ENCODE results near the gene SEC22C.

SEC22C gene

GRCh38 chr3:42514876-42515275, 66.9 kb downstream of the SEC22C start:
- Histone ChIP-seq H3K4me1 (ENCODE audit: control insufficient read depth, insufficient read depth, low read length) (no peaks in the 10 kb centered on the region), H3K4me3 (ENCODE audit: low read length) (no peak overlapping the region), H3K27ac (ENCODE audit: low read depth, low read length) (no peak overlapping the region), H3K27me3 (ENCODE audit: control insufficient read depth, insufficient read depth, low read length) (no peaks in the 10 kb centered on the region), H3K9ac (ENCODE audit: low read length) (no peak overlapping the region), H3K36me3 (ENCODE audit: control insufficient read depth, insufficient read depth, low read length) (no peaks in the 10 kb centered on the region)

DNA sequence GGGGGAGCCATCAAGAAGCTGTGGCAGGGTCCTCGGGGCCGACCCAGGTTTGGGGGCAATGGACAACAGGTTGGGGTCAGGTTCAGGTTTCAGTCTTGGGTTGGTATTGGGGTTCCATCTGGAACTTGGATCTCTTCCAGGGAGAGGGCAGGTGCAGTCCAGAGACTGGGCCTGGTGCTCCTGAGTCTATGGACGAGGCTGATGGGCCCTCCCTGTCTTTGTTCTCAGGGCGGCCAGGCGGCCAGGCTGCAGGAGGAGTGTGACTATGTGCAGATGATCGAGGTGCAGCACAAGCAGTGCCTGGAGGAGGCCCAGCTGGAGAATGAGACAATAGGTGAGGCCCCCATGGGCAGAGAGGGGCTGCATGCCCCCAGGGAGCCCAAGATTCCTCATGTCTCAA, 68.2 kb downstream of the SEC22C start:
- Histone ChIP-seq H3K4me1 (ENCODE audit: control insufficient read depth, insufficient read depth, low read length) (no peaks in the 10 kb centered on the region), H3K27me3 (ENCODE audit: control insufficient read depth, insufficient read depth, low read length) (no peaks in the 10 kb centered on the region), H3K4me3 (ENCODE audit: low read length) (no peak overlapping the region), H3K9ac (ENCODE audit: low read length) (no peak overlapping the region), H3K27ac (ENCODE audit: low read depth, low read length) (no peak overlapping the region), H3K36me3 (ENCODE audit: control insufficient read depth, insufficient read depth, low read length) (no peaks in the 10 kb centered on the region)

DNA sequence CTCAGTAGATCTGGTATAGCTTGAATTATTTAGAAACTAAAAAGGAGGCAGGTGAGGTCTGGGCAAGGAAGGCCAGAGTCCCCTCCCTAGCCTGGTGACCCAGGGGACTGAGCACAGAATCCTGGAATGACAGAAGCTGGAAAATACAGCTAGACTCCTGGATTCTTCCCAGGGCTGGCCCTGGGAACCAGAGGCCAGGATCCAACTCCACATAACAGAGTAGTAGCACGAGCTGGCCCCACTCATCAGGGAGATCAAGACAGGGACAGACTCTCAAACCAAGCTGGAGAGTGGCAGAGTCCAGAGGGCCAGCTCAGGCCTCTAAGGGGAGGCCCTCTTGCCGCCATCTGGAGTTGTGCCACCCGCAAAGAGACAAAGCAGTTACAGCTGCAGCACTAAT, 68.6 kb downstream of the SEC22C start:
- no peaks in the 10 kb centered on the region for H3K27me3 ChIP-seq (ENCODE audit: control insufficient read depth, insufficient read depth, low read length)
- H3K27ac ChIP-seq (ENCODE audit: low read depth, low read length) = no peak overlapping the region
- no peaks in the 10 kb centered on the region for H3K4me1 ChIP-seq (ENCODE audit: control insufficient read depth, insufficient read depth, low read length)
- no peak overlapping the region for H3K9ac ChIP-seq (ENCODE audit: low read length)
- H3K36me3 ChIP-seq (ENCODE audit: control insufficient read depth, insufficient read depth, low read length) = no peaks in the 10 kb centered on the region
- H3K4me3 ChIP-seq (ENCODE audit: low read length) = no peak overlapping the region

DNA sequence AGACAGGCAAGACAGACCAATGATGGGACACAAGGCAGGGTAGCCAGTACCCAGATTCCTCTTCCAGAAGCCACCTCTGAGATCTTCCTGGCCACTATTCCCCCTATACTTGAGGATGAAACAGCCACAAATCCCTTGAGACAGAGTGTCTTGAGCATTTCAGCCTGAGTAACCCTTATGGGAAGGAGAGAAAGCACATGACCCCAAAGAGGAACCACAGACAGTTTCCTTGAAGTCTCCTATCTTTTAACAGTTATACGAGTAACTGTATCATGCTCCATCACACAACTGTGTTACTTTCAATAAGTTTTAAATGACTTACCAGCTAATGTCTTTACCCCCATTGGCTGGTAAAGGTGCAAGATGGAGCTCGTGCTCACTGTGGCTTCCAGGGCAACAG, 70.0 kb downstream of the SEC22C start:
- Histone ChIP-seq H3K9ac (ENCODE audit: low read length) (no peak overlapping the region), H3K27me3 (ENCODE audit: control insufficient read depth, insufficient read depth, low read length) (no peaks in the 10 kb centered on the region), H3K4me3 (ENCODE audit: low read length) (no peak overlapping the region), H3K36me3 (ENCODE audit: control insufficient read depth, insufficient read depth, low read length) (no peaks in the 10 kb centered on the region), H3K27ac (ENCODE audit: low read depth, low read length) (no peak overlapping the region), H3K4me1 (ENCODE audit: control insufficient read depth, insufficient read depth, low read length) (no peaks in the 10 kb centered on the region)

GRCh38 chr3:42511201-42511600, 70.6 kb downstream of the SEC22C start:
- Histone ChIP-seq H3K4me1 (ENCODE audit: control insufficient read depth, insufficient read depth, low read length) (no peaks in the 10 kb centered on the region), H3K36me3 (ENCODE audit: control insufficient read depth, insufficient read depth, low read length) (no peaks in the 10 kb centered on the region), H3K27me3 (ENCODE audit: control insufficient read depth, insufficient read depth, low read length) (no peaks in the 10 kb centered on the region), H3K4me3 (ENCODE audit: low read length) (no peak overlapping the region), H3K27ac (ENCODE audit: low read depth, low read length) (no peak overlapping the region), H3K9ac (ENCODE audit: low read length) (no peak overlapping the region)

DNA sequence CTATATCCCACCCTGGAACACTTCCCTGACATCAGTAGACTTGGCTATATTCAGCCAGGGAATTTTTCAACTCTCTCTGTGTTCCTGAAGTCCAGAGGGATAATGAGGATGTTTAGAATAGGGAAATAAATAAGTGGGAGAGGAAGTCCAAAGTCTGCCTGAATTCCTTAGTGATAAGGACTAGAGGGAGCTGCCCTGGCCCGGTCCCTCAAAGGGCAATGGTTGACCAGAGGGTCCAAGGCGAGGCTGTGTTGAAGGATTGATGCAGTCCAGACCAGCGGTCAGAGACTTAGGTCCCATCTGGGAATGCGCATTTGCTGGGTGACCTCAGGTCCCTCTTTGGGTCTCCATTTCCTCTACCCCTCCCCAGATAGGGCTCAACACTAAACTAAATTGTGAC, 71.4 kb downstream of the SEC22C start:
- H3K27ac ChIP-seq (ENCODE audit: low read depth, low read length) = no peak overlapping the region
- H3K9ac ChIP-seq (ENCODE audit: low read length) = no peak overlapping the region
- no peaks in the 10 kb centered on the region for H3K4me1 ChIP-seq (ENCODE audit: control insufficient read depth, insufficient read depth, low read length)

GRCh38 chr3:42509111-42509510, 72.7 kb downstream of the SEC22C start:
- H3K36me3 ChIP-seq (ENCODE audit: control insufficient read depth, insufficient read depth, low read length) = no peaks in the 10 kb centered on the region
- no peak overlapping the region for H3K4me3 ChIP-seq (ENCODE audit: low read length)
- H3K9ac ChIP-seq (ENCODE audit: low read length) = no peak overlapping the region
- H3K4me1 ChIP-seq (ENCODE audit: control insufficient read depth, insufficient read depth, low read length) = no peaks in the 10 kb centered on the region
- no peaks in the 10 kb centered on the region for H3K27me3 ChIP-seq (ENCODE audit: control insufficient read depth, insufficient read depth, low read length)
- H3K27ac ChIP-seq (ENCODE audit: low read depth, low read length) = no peak overlapping the region

More for the DNA sequence above, 71.4 kb downstream of the SEC22C start:
- Histone ChIP-seq H3K36me3 (ENCODE audit: control insufficient read depth, insufficient read depth, low read length) (no peaks in the 10 kb centered on the region), H3K27me3 (ENCODE audit: control insufficient read depth, insufficient read depth, low read length) (no peaks in the 10 kb centered on the region), H3K4me3 (ENCODE audit: low read length) (no peak overlapping the region)

DNA sequence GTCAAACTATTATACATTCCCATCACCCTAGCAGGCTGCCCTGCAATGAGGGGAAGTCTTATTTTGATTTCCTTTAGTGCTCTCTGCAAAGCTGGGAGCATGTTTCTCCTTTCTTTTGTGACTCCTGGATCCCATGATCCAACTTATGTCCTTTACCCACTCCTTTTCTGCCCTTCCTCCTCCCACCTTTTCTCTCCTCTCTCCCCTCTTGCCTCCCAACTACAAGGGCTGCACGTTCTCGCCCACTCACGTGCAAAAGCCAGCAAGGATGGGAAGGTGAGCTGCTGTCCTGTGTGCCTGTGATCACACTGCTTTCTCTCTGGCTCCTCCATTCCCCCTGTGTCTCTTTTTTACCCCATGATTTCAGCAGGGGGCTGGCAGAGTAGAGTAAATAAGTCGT, 73.2 kb downstream of the SEC22C start:
- Histone ChIP-seq H3K4me1 (ENCODE audit: control insufficient read depth, insufficient read depth, low read length) (no peaks in the 10 kb centered on the region), H3K27me3 (ENCODE audit: control insufficient read depth, insufficient read depth, low read length) (no peaks in the 10 kb centered on the region)

GRCh38 chr3:42507761-42508335, 73.9 kb downstream of the SEC22C start:
- Histone ChIP-seq H3K27ac (ENCODE audit: low read depth, low read length) (no peak overlapping the region), H3K27me3 (ENCODE audit: control insufficient read depth, insufficient read depth, low read length) (no peaks in the 10 kb centered on the region), H3K4me1 (ENCODE audit: control insufficient read depth, insufficient read depth, low read length) (no peaks in the 10 kb centered on the region), H3K4me3 (ENCODE audit: low read length) (no peak overlapping the region), H3K36me3 (ENCODE audit: control insufficient read depth, insufficient read depth, low read length) (no peaks in the 10 kb centered on the region), H3K9ac (ENCODE audit: low read length) (no peak overlapping the region)

More for the DNA sequence above, 73.2 kb downstream of the SEC22C start:
- H3K9ac ChIP-seq (ENCODE audit: low read length) = no peak overlapping the region
- no peaks in the 10 kb centered on the region for H3K36me3 ChIP-seq (ENCODE audit: control insufficient read depth, insufficient read depth, low read length)
- H3K4me3 ChIP-seq (ENCODE audit: low read length) = no peak overlapping the region
- no peak overlapping the region for H3K27ac ChIP-seq (ENCODE audit: low read depth, low read length)

- Histone ChIP-seq H3K4me3 (ENCODE audit: low read length) (no peak overlapping the region), H3K4me1 (ENCODE audit: control insufficient read depth, insufficient read depth, low read length) (no peaks in the 10 kb centered on the region), H3K36me3 (ENCODE audit: control insufficient read depth, insufficient read depth, low read length) (no peaks in the 10 kb centered on the region), H3K27me3 (ENCODE audit: control insufficient read depth, insufficient read depth, low read length) (no peaks in the 10 kb centered on the region), H3K9ac (ENCODE audit: low read length) (no peak overlapping the region), H3K27ac (ENCODE audit: low read depth, low read length) (no peak overlapping the region)
These were observed 74.5 kb downstream of the SEC22C start for GRCh38 chr3:42507252-42507651.

DNA sequence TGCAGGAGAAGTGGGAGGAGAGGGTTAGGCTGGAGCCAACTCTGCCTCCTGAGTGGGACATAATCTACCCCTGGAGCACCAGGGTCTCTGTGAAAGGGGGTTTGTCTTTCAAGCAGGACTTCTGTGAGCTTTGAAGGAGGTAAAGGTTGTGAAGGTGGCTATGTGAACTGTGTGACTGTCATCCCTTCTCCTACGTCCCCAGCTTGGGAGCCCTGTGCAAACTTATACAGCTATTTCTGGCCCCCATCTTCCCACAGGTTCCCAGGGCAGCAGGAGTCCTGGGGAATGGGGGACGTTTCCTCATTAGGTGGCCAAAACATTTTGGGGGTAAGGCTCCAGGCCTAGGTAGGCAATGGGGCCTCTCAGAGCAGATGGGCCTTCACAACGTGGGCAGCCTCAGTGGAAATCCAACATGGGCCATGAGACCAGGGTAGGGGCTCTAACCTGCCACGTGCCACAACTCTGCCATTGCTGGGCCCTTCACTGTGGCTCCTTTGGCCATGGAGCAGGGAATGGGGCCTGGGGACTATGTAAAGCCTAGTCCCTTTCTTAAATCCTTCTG, 75.8 kb downstream of the SEC22C start:
- H3K4me3 ChIP-seq (ENCODE audit: low read length) = no peak overlapping the region
- no peak overlapping the region for H3K27ac ChIP-seq (ENCODE audit: low read depth, low read length)
- no peak overlapping the region for H3K9ac ChIP-seq (ENCODE audit: low read length)
- H3K27me3 ChIP-seq (ENCODE audit: control insufficient read depth, insufficient read depth, low read length) = peaks cover 6% of the 10 kb centered on the region
- no peaks in the 10 kb centered on the region for H3K36me3 ChIP-seq (ENCODE audit: control insufficient read depth, insufficient read depth, low read length)
- H3K4me1 ChIP-seq (ENCODE audit: control insufficient read depth, insufficient read depth, low read length) = no peaks in the 10 kb centered on the region

GRCh38 chr3:42505128-42505848, 76.5 kb downstream of the SEC22C start:
- Histone ChIP-seq H3K27me3 (ENCODE audit: control insufficient read depth, insufficient read depth, low read length) (peaks cover 11% of the 10 kb centered on the region), H3K27ac (ENCODE audit: low read depth, low read length) (no peak overlapping the region), H3K9ac (ENCODE audit: low read length) (no peak overlapping the region), H3K36me3 (ENCODE audit: control insufficient read depth, insufficient read depth, low read length) (no peaks in the 10 kb centered on the region), H3K4me1 (ENCODE audit: control insufficient read depth, insufficient read depth, low read length) (no peaks in the 10 kb centered on the region), H3K4me3 (ENCODE audit: low read length) (no peak overlapping the region)

Measured in rectal smooth muscle tissue (tissue), 1 donor.